Fibroblast of skin of right biceps (primary cell): ENCODE measurements around the gene MAF.

Experiments
- DNase-seq: peaks from one replicate; pipeline ENCODE4 v3.0.0-alpha.2; 2013

Gene MAF

DNA sequence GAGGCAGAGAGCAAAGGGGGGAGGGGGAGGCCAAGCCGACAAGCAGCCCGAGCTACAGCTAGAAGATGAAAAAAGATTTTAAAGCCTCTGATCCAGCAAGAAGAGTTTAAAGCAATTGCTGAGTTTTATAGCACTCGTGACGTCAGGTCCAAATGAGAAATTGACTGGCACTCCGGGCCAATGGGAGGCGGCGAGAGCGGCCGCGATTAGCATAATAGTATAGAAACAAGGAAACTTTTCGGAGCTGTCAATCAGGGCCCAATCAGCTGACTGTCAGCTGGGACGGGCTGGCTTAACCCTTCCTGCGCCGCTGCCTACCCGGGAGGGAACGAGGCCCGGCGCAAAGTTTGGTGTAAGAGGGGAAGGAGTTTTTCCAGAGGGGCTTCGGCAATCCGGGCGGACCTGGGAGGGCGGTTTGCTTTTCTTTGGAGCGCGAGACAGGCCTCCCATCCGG is at the start of gene MAF:
MAF (minus strand) TSS at position 100 of the 454 bp plus-strand sequence. CDS start 835 bp downstream, outside the sequence.
- peak; percentile 89 for DNase-seq

DNA sequence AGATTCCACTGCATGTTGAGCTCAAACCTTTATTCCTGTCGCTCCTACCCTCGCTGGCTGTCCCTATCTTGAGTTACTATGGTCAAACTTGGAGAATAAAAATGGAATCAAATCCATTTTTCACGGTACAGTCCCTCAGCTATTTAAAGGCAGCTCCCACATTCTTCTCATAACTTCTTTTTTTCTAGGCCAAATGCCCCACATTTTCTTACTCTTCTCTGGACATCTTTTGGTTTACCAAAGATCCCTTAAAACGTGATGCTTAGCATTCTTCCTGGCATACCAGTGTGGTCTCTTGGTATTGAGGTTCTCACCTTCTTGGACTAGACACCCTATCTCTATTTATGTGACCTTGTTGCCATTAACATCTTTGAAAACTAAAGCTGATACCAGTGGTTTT is 48.3 kb upstream of the MAF start:
- peak; percentile 18 for DNase-seq

DNA sequence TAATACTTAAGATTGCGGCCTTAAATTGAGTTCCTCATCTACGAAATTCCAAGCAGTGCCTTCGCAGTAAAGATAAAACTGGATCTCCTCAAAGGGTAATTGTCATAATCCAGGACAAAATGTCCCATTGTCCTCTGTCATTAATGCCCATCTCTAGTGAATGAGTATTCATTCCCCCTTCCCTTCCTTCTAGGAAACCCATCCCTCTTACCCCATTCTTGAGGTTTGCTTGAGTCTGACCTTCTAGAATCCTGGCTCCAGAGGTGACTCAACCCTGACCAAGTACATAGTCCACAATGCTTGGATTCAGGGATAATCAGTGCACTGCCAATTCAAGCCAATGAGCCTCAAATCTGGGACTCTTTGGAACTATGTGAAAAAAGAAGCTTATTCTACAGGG is 47.0 kb upstream of the MAF start:
- no peak for DNase-seq

DNA sequence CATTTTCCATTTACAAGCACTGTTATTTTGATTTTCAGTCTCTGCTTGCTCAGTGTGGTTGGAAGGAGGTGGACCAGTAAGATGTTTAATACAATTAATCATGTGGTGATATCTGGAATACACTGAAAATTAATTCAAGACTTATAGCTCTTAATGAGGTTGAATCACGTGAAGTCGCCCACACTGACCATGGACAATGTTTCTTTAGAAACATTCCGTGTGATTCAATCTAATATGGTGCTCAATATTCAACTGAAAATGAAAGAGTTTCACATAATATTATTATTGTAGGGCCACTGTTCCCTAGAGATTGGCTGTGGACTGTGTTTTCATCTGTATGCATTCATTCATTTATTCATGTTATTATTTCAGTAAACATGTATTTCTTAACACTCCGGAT is 45.2 kb upstream of the MAF start:
- no peak for DNase-seq

DNA sequence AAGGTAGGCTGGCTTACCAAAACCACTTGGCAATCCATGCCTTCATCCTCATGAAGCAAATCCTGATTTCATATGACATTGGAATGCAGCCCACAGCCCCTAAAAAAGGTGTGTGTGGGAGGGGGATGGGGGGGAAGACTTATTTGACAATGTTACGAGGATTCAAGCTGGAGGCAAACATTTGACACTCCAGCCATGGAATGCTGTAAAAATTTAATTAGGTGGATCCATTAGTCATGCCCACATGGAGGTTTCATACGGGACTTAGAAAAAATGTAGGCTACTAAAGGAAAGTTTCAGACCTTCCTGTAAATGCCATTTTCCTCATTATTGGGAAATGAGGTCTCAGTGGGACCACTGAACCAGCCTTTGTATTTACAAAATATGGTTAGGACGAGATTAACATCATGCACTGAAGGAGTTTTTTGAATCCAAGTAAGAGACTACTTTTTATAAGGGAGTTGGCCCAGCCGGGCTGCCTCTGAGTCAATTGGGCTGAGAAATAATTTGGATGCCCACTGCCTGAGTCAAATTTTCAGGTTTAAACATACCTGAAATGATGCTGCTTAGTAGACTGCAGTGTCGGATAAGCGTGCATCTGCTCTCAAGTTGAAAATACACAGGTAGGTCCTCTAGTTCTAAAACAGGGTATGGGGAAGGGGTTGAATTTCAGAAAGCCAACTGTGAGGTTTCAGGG is 44.6 kb upstream of the MAF start:
- no peak for DNase-seq

DNA sequence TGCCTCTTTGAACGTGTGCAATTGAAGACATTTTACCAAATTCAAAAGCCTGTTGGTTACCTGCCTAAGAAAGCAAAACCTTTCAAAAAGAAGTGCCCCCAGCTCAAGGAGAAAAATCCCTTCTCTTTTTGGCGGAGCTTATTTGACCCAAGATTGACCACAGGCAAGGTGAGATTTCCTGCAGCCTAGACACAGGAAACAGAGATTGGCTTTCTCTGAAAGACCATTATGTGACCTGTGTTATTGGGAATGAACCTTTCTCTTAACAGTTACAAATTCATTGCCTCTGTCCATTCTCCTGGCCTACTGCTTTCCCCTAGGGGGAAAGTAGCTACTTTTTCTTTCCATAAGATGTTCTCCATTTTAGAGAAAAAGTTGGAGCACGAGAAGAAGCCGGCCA is 42.1 kb upstream of the MAF start:
- no peak for DNase-seq

DNA sequence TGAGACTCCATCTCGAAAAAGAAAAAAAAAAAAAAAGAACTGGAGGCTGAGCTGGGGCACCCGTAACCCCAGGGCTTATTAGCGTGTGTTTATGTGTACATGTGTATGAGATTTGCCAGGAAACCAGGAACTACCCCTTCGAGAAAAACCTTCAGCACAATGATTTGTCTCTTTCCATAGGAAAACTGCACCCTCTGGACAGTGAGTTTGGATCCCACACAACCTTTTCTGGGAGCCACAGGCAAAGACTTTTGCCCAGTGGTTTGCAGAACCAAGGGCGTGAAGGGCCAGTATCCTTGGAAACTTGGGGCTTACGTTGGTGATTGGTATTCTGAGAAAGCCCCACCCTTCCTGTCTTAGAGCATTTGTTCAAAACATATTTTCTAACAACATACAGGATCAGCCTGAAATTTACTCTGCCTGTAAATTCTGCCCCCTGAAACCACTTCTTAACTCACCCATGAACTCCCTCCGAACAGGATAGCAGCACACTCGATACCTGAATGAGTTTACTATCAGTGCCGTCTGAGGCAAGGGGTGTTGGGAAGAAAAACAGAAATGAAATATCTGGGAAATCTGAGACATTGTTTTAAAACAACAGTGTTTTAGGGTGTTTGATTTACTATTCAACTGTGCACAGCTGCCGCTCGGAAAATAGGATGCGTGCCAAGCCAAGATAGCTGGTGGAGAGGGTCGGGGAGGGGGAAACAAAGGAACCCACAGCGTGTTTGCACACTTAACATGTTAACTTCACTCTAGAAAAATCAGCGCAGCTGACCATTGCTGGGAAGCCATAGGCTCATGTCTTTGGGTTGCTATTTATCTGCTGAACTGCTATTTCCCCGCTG is 40.2 kb upstream of the MAF start:
- no peak for DNase-seq

DNA sequence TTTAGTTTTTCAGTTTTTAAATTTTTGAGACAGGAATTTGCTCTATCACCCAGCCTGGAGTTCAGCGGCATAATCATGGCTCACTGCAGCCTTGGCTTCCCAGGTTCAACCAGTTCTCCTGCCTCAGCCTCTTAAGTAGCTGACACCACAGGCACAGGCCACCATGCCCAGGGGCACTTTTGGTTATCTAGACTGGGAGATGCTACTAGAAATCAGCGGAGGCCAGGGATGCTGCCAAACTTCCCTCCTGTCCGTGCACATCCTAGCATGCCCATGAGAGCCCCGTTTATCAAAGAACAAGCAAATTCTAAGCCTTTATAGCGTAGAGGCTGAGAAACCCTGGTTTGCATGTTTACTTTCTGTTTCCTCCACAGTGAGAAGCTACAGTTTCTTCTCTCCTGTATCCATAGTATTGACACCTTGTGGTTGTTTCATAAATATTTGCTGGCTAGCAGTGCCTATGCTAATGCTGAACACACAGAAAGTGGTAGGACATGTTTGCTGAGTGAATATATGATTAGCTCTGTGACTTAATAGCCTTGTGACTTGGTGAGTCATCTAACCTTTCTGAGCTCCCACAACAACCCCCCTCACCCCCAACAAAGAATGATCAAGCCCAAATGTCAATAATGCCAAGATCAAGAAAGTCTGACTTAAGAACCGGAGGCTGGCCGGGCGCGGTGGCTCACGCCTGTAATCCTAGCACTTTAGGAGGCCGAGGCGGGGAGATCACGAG is 39.2 kb upstream of the MAF start:
- DNase-seq = no peak

DNA sequence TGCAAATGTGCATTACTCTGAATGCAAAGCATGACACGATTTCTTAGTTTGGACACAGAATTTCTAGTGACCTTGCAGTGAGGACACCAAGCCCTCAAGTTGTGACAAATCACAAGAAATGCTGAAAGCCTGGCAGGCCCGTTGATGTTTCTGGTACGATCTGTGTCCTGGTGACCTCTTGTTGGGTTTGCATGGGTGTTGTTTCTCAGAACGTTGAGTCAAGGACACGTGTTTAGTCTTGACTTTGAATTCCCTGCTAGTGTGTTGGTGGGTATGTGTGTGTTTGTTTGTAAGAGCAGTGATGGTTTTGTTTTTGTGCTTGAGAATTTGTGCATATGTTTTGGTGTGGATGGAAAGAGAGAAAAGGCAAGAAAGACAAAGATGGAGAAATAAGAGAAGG is 37.8 kb upstream of the MAF start:
- DNase-seq = no peak

DNA sequence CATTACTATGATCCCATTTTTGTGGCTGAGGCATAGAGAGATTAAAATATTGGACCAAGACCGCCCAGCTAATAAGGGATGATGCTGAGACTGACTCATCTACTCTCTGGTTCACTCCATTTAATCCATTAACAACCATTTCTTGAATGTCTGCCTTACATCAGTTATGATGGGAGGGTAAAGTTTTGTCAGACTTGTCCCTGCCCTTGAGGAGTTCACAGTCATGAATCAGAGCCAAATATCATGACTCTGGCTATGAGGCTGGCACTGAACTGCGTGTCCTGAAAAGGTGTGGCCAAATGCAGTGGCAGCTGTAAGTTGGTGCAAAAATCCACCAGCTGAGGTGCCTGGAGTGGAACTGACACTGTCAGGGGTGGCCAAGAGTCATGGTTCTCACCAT is 35.0 kb upstream of the MAF start:
- DNase-seq = no peak

DNA sequence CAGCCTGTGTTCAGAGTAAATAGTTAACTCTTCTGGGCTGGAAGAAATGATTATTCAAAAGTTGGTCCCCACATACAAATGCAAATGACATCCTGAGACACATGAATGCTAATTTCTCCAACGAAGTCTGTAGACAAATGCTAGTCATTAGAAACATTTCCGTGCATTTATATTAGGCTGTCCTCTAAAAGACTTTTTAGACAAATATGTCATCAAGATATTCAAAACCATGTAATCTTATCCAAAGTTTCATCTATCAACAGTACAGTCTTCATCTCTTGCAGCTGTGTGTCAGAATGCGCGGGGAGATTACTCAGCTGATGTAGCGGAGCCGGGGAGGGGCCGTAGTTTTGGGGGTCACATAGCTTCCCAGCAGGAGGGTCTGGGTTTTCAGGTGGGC is 33.8 kb upstream of the MAF start:
- no peak for DNase-seq

DNA sequence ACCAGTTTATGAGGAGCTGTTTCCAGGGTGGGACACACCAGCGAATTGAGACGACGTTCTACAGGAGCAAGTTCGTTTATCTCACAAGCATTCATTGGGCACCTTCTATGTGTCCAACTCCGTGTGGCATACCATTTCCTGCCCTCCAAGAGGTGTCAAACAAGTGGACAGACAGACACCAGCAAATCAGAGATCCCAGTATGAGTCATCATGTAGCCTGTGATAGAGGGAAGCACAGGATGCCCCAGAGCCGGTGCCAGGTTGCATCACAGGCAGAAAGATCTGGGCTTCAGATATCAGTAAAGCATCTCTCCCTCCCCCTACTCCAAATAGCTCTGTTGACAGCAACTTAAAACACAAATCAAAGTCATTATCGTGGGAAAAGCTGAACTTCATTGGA is 31.8 kb upstream of the MAF start:
- DNase-seq = no peak

DNA sequence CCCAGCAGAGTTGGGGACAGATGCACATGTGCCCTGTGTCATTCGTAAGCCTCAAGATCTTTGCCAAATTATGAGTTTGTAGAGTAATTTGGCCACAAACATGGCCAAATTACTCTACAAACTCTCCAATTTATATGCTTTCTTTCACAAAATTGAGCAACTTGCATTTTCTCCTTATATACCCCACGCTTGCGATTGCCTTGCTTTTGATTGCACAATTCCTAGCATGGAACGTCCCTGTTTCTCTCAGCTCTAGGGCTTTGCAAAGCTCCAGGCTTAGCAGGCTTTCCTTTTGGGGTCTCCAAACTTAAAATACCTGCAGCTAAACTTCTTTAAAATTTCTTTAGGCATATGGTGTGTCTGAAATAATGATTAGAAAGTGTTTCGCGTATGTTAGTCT is 28.5 kb upstream of the MAF start:
- no peak for DNase-seq

DNA sequence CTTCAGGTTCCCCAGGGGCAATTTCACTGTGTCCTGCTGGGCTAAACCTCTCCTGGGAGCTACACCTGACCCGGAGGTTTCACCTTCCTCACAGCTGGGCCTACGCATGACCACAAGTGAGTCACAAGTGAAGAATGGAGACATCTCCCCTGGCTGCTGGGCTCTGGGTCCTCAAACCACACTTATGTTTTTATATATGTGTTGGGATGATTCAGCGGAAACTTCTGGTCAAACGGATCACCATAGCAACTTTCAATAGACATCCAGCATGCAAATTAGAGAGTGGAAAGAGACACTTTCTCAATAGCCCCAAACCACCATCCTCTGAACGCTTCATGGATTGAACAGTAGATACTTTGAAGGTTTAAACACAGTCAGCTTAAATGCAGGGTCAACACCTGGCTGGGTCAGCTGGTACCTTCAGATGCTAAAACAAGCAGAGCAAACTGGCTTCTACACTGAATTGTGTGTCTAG is 28.0 kb upstream of the MAF start:
- peak; percentile 77 for DNase-seq

DNA sequence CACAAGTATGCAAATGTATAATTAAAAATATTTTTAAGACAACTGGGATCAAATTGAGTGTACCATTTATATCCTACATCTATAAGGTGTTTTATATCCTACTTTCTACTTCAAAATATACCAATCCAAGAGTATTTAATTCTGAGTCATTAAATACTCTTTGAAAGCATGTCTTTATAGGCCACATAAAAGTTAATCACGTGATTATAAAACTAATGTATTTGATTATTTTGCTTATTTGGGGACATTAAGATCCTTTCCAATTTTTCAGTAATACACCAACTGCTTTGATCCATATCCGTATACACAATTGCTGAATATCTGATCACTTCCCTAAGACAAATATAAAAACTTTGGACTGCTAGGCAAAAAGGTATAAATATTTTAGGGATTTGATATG is 26.6 kb upstream of the MAF start:
- DNase-seq = no peak

DNA sequence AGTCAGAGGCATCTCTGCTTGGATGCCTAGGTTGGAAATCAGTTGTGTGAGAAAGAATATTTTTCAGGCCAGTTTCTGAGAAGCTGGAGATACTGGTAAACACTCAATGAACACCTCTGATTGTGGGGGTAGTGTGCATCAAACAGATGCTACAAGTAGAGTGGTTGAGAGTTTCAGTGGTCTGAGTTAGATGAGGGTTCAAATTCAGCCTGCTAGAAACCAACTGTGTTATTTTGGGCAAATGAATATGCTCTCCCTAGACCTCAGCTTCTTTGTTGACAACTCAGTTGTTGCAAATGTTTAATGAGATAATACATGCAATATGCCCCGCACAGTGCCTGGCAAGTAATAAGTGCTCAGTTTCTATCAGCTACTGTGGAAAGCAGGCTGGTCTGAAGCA is 25.2 kb upstream of the MAF start:
- DNase-seq = no peak

DNA sequence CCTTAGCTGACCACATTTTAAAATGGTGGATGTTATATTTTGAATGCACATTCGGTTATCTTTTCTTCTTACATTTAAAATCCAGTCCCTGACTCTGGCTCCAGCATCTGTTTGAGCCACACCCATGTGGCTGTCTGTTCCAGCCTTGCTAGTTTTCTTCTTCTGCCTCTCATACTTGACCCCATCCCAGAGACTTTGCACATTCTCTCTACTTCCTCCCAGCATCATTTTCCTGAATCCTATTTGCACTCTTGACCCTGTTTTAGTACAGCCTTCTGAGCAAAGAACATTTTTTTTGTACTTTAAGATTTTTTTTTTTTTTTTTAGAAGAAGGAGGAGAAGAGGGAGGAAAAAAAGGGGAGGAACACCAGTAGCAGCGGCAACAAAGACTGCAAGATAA is 23.3 kb upstream of the MAF start:
- no peak for DNase-seq

DNA sequence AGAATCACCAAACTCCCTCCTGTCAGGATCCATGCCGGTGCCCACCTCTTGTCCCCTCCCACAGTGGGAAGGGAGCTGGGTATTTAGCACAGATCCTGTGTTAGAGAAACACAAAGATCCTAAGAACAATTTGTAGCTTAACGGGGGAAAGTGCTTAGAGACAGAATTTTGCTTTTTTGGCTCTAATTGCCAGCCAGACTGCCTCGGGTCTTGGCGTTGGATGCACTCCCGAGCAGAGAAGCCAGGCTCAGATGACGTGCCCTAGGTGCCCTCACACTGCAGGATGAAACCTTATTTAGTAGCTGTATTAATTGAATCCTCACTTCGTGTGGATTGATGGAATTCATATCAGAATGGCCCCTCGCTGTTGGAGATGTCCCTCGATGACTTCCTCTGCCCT is 22.5 kb upstream of the MAF start:
- no peak for DNase-seq

DNA sequence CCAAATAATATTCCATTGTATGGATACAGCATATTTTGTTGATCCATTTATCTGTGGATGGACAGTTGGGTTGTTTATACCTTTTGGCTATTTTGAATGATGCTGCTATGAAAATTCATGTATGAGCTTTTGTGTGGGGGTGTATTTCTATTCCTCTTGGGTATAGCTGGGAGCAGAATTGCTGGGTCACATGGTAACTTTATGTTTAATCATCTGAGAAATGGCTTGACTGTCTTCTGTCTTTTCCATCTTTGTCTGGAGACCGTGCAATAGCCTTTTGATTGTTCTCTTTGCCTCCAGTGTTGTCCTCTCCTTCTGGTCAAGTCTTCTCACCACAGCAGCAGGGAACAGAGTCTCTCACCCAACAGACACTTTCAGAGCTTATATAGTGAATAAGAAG is 20.5 kb upstream of the MAF start:
- DNase-seq = no peak

DNA sequence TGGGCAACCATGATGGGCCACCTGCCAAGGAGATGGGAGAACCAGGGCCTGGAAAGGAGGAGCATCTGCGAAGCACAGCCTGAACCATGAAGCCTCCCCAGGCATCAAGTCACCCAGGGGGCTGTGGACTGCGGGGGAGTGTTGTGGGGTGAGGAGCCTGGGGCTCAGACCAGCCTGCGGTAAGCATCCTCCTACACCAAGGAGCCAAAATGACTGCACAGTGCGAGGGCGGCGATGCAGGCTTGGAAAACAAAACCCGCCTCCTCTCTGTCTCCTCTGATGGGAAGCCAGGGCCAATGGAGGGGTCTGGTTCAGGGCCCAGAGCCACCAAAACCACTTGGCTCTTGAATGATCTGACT is 18.1 kb upstream of the MAF start:
- DNase-seq = no peak

DNA sequence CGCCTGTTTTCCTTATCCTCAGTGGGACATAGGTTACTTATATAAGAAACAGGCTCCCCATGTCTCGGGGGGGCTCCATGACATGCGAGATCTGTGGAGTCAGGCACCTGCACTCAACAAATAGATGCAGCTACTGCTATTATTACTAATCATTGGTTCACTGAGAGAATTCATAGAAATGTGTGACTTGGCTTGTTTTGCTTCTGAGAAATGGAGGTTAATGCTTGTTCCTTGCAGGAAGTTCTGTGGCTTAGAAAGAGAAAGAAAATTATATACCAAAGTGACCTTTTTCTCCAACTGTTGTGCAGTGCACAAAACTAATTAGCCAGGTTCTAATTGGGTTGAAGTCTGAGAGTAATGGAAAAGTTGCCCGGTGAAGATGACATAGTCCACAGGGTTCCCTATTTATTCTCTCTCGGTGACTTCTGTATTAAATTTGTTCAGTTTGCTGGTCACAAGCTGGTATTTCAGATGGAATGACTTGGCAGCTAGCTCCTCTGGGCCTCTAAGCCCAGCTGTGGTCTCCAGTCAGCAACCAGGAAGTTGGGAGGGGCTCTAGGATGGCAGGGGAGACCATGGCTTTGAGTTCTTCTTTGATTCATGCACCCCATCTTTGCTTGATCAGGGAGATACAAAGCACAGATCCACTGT is 17.6 kb upstream of the MAF start:
- DNase-seq = no peak

DNA sequence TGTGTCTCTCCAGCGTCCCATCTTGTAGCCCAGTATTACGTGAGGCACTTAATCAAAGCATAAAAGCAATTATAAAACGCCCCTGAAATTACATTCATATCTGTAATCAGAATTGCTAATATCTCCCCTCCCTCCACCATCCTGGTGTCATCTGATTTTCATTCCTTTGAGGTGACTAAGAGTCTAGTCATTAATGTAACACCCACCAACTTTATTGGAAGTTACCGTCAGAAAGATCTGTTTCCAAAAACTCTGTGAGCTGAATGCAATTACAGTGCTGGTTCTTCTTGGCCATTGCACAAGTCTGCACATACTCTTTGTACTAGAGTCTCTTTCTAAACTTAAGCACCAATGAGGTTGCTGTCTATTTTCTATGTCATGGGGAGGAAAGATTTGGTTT is 12.5 kb upstream of the MAF start:
- DNase-seq = peak; percentile 64

DNA sequence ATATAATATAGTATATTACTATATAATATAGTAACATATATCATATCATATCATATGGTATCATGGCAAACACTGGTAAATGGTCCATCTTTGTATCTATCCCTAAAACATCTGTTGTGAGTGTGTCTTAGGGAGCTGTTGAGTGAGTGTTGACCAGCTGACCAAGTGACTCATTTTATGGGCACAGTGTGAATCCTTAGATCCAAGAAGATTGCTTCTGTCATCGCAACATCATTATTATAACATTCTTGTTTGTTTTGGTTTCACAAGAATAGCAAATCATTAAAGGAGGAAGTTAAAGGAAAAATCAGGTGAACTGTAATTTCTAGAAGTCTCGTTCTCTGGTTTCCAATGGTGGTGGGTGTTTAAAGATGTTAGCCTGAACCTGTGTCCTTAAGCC is 11.7 kb upstream of the MAF start:
- no peak for DNase-seq
